CD4-positive, alpha-beta T cell (primary cell): ENCODE data around the gene DLX4. TPM values are rescaled to one million over a fixed set of nuclear protein-coding genes. Genes with fewer than 3 reads are reported as not detected.

Source experiments
- ATAC-seq: fragments of 200-7000 bp; cut with Tn5 transposase; one replicate; pipeline ENCODE4 v1.10.0; 2022; ENCODE audit warnings: mild to moderate bottlenecking; ENCODE audit not compliant: poor library complexity
- CTCF ChIA-PET: fragments of 350-600 bp; sonication (Branson Sonifier 250); formaldehyde crosslinking; loops from one replicate; lab custom pipeline; 2021; ENCODE audit warnings: antibody characterized with exemption, inconsistent platforms; lab: Charles Lee
- POLR2A ChIA-PET: fragments of 350-600 bp; sonication (Branson Sonifier 250); formaldehyde crosslinking; loops from one replicate; lab custom pipeline; 2021; ENCODE audit warnings: antibody characterized with exemption, inconsistent platforms; lab: Charles Lee
- DNase-seq, 14 experiments: peaks; one replicate each; pipeline ENCODE4 v3.0.0-alpha.2; 2013 to 2020; ENCODE audit warnings: mixed read lengths in 2 of 14
- H3K27ac ChIP-seq, 2 donors: one replicate each; pipeline versions ENCODE4 v1.5.1 to v1.7.0; 2013; ENCODE audit warnings: low read length in 2 of 2, low read depth in 1 of 2, mild to moderate bottlenecking in 1 of 2
- H3K27me3 ChIP-seq, 2 experiments: 1 replicate in 1 of 2; 2 replicates in 1 of 2; pipeline versions ENCODE4 v1.6.1 to v1.7.0; 2013; ENCODE audit warnings: low read length in 2 of 2, control low read depth in 1 of 2, mild to moderate bottlenecking in 1 of 2, moderate library complexity in 1 of 2; ENCODE audit not compliant: insufficient read depth in 2 of 2, control insufficient read depth in 1 of 2
- H3K36me3 ChIP-seq: one replicate; pipeline ENCODE4 v1.6.1; 2013; ENCODE audit warnings: low read length, control low read depth; ENCODE audit not compliant: insufficient read depth
- H3K4me1 ChIP-seq: one replicate; pipeline ENCODE4 v1.6.1; 2013; ENCODE audit warnings: low read length, control low read depth; ENCODE audit not compliant: insufficient read depth
- H3K4me3 ChIP-seq: one replicate; pipeline ENCODE4 v1.5.1; 2013; ENCODE audit warnings: mild to moderate bottlenecking, low read length, moderate library complexity
- H3K9me3 ChIP-seq, 2 experiments: 1 replicate in 1 of 2; 2 replicates in 1 of 2; pipeline versions ENCODE4 v1.6.1 to v1.7.0; 2013; ENCODE audit warnings: low read length in 2 of 2, mild to moderate bottlenecking in 2 of 2, control low read depth in 1 of 2, moderate library complexity in 1 of 2; ENCODE audit not compliant: control insufficient read depth in 1 of 2, insufficient read depth in 1 of 2
- H3K27ac Mint-ChIP-seq: one replicate; pipeline ENCODE4 v1.8.0; 2020; ENCODE audit warnings: mixed read lengths
- H3K27me3 Mint-ChIP-seq: one replicate; pipeline ENCODE4 v1.8.0; 2021; ENCODE audit warnings: mixed read lengths
- H3K36me3 Mint-ChIP-seq: one replicate; pipeline ENCODE4 v1.8.0; 2021; ENCODE audit warnings: low read depth, mixed read lengths
- H3K4me1 Mint-ChIP-seq: one replicate; pipeline ENCODE4 v1.8.0; 2021; ENCODE audit warnings: low read depth, mixed read lengths
- H3K4me3 Mint-ChIP-seq: one replicate; pipeline ENCODE4 v1.8.0; 2020; ENCODE audit warnings: mild to moderate bottlenecking, mixed read lengths
- H3K9me3 Mint-ChIP-seq: one replicate; pipeline ENCODE4 v1.8.0; 2020; ENCODE audit warnings: mixed read lengths
- intact Hi-C, 2 experiments: fragments of 100-400 bp; cut with DNase I in 1 of 2; cut with micrococcal nuclease in 1 of 2; formaldehyde crosslinking; loops; one replicate each; pipeline versions ENCODE4 v1.15.1 to v1.9.0; 2023 to 2025; cut with DNase I, micrococcal nuclease
- total RNA-seq, 174 experiments: library from RNA in 2 of 174; stranded (reverse) in 2 of 174; gene quantifications; one replicate each; pipeline ENCODE4 v1.2.3 and lab custom pipeline; 2021 to 2026
- TF ChIP-seq, protein P1 (sequence below): fragments of 200-600 bp; IDR thresholded peaks from one replicate; pipeline ENCODE4 v1.8.0; 2022; ENCODE audit warnings: antibody characterized with exemption, mild to moderate bottlenecking

DLX4 gene
- total RNA-seq, 2 experiments from 2014 or later = 0.59 to 0.85 TPM

DNA sequence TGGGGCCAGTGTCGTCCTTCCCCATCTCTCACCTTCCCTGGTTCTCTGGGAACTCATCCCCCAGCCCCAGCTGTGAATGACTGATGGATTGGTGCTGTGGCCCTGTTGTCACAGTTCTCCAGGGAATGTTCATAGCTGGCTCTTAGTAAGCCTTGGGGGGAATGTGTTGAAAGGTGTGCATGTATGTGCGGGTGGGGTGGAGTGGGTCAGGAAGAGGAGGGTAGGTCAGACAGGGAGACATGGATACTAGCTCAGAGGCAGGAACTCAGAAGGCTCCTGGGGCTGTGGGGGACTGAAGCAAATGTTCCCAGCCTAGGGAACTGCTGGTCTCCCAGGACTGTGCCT, 4.3 kb downstream of the DLX4 start:
- Histone ChIP-seq H3K27me3 (peaks cover 68 to 72% of the 10 kb centered on the region in 2 experiments), H3K36me3 (no peaks in the 10 kb centered on the region), H3K27ac (no peak overlapping the region), H3K4me1 (peaks cover 42% of the 10 kb centered on the region), H3K9me3 (peaks cover 0 to 36% of the 10 kb centered on the region in 2 experiments), H3K4me3 (no peak overlapping the region)
- Mint-ChIP-seq H3K27me3 (peaks cover 75% of the 10 kb centered on the region), H3K36me3 (no peaks in the 10 kb centered on the region), H3K9me3 (no peaks in the 10 kb centered on the region), H3K4me1 (peaks cover 37% of the 10 kb centered on the region), H3K27ac (no peak overlapping the region), H3K4me3 (peak overlapping the region; percentile 16)
- POLR2A ChIA-PET = interaction anchor here (0.9 kb wide), 1 partner anchor 123 kb away, joined by 3 read pairs; no protein-coding TSS in a partner anchor
- intact Hi-C loops = no loop called here
- no peak for DNase-seq
- CTCF ChIA-PET = interaction anchor here (0.9 to 1.1 kb wide), 4 partner anchors 21 to 25 kb away, joined by 3 to 6 read pairs (median 4); no protein-coding TSS in a partner anchor
- no peak for ATAC-seq
- TF ChIP-seq, protein P1, sequence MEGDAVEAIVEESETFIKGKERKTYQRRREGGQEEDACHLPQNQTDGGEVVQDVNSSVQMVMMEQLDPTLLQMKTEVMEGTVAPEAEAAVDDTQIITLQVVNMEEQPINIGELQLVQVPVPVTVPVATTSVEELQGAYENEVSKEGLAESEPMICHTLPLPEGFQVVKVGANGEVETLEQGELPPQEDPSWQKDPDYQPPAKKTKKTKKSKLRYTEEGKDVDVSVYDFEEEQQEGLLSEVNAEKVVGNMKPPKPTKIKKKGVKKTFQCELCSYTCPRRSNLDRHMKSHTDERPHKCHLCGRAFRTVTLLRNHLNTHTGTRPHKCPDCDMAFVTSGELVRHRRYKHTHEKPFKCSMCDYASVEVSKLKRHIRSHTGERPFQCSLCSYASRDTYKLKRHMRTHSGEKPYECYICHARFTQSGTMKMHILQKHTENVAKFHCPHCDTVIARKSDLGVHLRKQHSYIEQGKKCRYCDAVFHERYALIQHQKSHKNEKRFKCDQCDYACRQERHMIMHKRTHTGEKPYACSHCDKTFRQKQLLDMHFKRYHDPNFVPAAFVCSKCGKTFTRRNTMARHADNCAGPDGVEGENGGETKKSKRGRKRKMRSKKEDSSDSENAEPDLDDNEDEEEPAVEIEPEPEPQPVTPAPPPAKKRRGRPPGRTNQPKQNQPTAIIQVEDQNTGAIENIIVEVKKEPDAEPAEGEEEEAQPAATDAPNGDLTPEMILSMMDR = no peak

DNA sequence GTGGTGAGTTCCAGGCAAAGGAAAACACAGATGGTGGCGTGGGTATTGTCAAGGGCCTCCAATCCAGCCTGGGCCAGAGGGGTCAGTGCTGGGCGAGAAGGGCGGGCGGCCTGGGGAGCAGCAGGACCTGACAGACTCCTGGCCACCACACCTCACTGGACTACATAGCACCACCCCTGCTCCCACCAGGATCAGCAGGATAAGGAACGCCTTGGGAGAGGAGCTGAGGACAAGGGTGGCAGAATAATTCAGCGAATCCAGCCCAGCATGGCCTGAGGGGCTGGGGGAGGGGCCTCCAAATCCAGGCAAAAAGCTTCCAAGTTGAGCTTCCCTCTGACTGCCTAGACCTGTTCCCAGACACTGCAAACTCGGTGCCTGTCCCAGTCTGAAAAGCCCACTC, 6.5 kb downstream of the DLX4 start:
- Mint-ChIP-seq H3K4me3 (no peak overlapping the region), H3K9me3 (no peaks in the 10 kb centered on the region), H3K4me1 (peaks cover 25% of the 10 kb centered on the region), H3K27ac (no peak overlapping the region), H3K27me3 (peaks cover 77% of the 10 kb centered on the region), H3K36me3 (no peaks in the 10 kb centered on the region)
- intact Hi-C loops = no loop called here
- DNase-seq (no peak), ATAC-seq (no peak)
- H3K27me3 ChIP-seq = peaks cover 59 to 71% of the 10 kb centered on the region in 2 experiments
- TF ChIP-seq, protein P1 = no peak
- H3K9me3 ChIP-seq = peaks cover 0 to 26% of the 10 kb centered on the region in 2 experiments
- H3K4me1 ChIP-seq = peaks cover 22% of the 10 kb centered on the region
- H3K4me3 ChIP-seq = no peak overlapping the region
- POLR2A ChIA-PET = no interaction called here
- no peaks in the 10 kb centered on the region for H3K36me3 ChIP-seq
- CTCF ChIA-PET = interaction anchor here (1.3 kb wide), 1 partner anchor 23 kb away, joined by 3 read pairs; no protein-coding TSS in a partner anchor
- H3K27ac ChIP-seq = no peak overlapping the region

DNA sequence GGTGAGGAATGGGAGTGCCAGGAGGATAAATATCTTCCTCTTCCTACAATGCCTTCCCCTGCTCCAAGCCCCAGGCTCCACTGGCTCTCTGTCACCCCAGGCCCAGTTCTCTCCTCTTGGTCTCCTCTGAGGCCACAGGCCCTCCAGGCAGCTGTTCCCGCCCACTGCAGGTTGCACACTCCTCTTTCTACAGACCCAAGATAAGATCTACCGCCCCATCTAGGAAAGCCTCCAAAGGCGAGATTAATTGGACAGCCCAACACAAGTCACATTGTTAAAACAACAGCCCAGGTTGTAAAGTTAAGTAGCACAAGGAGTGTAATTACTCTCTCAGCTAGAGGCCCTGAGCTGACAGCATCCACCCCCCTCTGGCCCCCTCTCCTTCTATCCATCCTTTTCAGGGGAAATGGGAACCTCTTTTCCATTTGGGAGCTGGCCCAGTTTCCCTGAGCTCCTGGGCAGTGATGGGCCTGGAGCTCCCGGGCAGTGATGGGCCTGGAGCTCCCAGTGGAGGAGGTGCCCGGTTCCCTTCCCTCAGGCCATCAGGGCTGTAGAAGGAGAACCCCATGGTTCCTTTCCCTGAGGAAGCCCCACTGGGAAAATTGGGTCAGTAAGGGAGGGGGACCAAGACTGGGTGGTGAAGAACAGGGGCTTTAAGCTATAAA, 7.3 kb downstream of the DLX4 start:
- H3K4me3 Mint-ChIP-seq = no peak overlapping the region
- Histone ChIP-seq H3K4me1 (peaks cover 19% of the 10 kb centered on the region), H3K4me3 (no peak overlapping the region), H3K27me3 (peaks cover 54 to 67% of the 10 kb centered on the region in 2 experiments), H3K9me3 (peaks cover 0 to 29% of the 10 kb centered on the region in 2 experiments), H3K36me3 (no peaks in the 10 kb centered on the region), H3K27ac (no peak overlapping the region)
- TF ChIP-seq, protein P1 = no peak
- no peaks in the 10 kb centered on the region for H3K36me3 Mint-ChIP-seq
- H3K27me3 Mint-ChIP-seq = peaks cover 76% of the 10 kb centered on the region
- H3K4me1 Mint-ChIP-seq = peaks cover 17% of the 10 kb centered on the region
- no peak for ATAC-seq
- CTCF ChIA-PET = interaction anchor here (1.3 kb wide), 1 partner anchor 24 kb away, joined by 3 read pairs; no protein-coding TSS in a partner anchor
- no peak for DNase-seq
- POLR2A ChIA-PET = no interaction called here
- no peak overlapping the region for H3K27ac Mint-ChIP-seq
- no peaks in the 10 kb centered on the region for H3K9me3 Mint-ChIP-seq
- intact Hi-C loops = no loop called here
